ENCODE measurements around the gene UMOD.

- TF ChIP-seq, protein P1, sequence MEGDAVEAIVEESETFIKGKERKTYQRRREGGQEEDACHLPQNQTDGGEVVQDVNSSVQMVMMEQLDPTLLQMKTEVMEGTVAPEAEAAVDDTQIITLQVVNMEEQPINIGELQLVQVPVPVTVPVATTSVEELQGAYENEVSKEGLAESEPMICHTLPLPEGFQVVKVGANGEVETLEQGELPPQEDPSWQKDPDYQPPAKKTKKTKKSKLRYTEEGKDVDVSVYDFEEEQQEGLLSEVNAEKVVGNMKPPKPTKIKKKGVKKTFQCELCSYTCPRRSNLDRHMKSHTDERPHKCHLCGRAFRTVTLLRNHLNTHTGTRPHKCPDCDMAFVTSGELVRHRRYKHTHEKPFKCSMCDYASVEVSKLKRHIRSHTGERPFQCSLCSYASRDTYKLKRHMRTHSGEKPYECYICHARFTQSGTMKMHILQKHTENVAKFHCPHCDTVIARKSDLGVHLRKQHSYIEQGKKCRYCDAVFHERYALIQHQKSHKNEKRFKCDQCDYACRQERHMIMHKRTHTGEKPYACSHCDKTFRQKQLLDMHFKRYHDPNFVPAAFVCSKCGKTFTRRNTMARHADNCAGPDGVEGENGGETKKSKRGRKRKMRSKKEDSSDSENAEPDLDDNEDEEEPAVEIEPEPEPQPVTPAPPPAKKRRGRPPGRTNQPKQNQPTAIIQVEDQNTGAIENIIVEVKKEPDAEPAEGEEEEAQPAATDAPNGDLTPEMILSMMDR (IDR thresholded peaks at IDR 0.05; ENCODE audit: borderline replicate concordance, extremely low read depth, low read length, poor library complexity, severe bottlenecking) = no peak
- no peak for TF ChIP-seq EZH2 (IDR thresholded peaks at IDR 0.05; ENCODE audit: borderline replicate concordance, low read depth, low read length, severe bottlenecking)
Measured at GRCh38 chr16:20336955-20337354, 15.6 kb downstream of the UMOD start.
